Neural progenitor cell (in vitro differentiated cells): Measurements from ENCODE around the gene PTPRB.

Source experiments
- CTCF ChIP-seq: fragments of 200-600 bp; sonication (generic); IDR thresholded peaks from 2 replicates; pipeline ENCODE4 v1.5.1; 2017; ENCODE audit warnings: antibody characterized with exemption, mild to moderate bottlenecking
- EZH2 ChIP-seq: fragments of 200-600 bp; sonication (generic); IDR thresholded peaks from 2 replicates; pipeline ENCODE4 v1.6.1; 2017; ENCODE audit warnings: antibody characterized with exemption, mild to moderate bottlenecking, moderate library complexity
- EZH2phosphoT487 ChIP-seq: fragments of 200-600 bp; sonication (generic); IDR thresholded peaks from 2 replicates; pipeline ENCODE4 v1.6.1; 2017; ENCODE audit warnings: antibody characterized with exemption

GRCh38 chr12:70628701-70629480 is 8.3 kb downstream of the PTPRB start:
- no peak for TF ChIP-seq CTCF
- no peak for TF ChIP-seq EZH2
- TF ChIP-seq EZH2phosphoT487, result no peak
